Right cardiac atrium (tissue), 5 donors: ENCODE results near the gene SQSTM1. TPM values are rescaled to one million over a fixed set of nuclear protein-coding genes. Genes with fewer than 3 reads are reported as not detected.
"Not testable (repeated sequence)": the region's sequence is repeated elsewhere in the genome, so short reads cannot be mapped to it uniquely, and the experiment has no call there.

Experiments
- ATAC-seq, 2 donors: fragments of 200-7000 bp; cut with Tn5 transposase; one replicate each; pipeline versions ENCODE4 v1.8.0 to v1.9.1; 2020; ENCODE audit warnings: moderate library complexity in 2 of 2, mild to moderate bottlenecking in 1 of 2
- DNase-seq, 3 donors: peaks; one replicate each; pipeline ENCODE4 v3.0.0-alpha.2; 2020
- H3K27ac ChIP-seq: one replicate; pipeline ENCODE4 v1.5.1; 2013; ENCODE audit warnings: mild to moderate bottlenecking, low read length, control low read depth, moderate library complexity
- H3K27me3 ChIP-seq: one replicate; pipeline ENCODE4 v1.6.1; 2013; ENCODE audit not compliant: control insufficient read depth, insufficient read depth
- H3K4me1 ChIP-seq: one replicate; pipeline ENCODE4 v1.6.1; 2013; ENCODE audit warnings: low read length; ENCODE audit not compliant: control insufficient read depth, insufficient read depth
- H3K4me3 ChIP-seq: one replicate; pipeline ENCODE4 v1.5.1; 2013; ENCODE audit warnings: low read length, control low read depth
- H3K9me3 ChIP-seq: one replicate; pipeline ENCODE4 v1.6.1; 2013; ENCODE audit warnings: low read length; ENCODE audit not compliant: control insufficient read depth
- WGBS: extraction: QIAGEN DNeasy Blood & Tissue Kit; methylation state at CpG from one replicate; pipeline ENCODE4 v1.1.7; 2013; 5-methylcytosine and 5-hydroxymethylcytosine counted together
- intact Hi-C, 4 donors: fragments of 100-400 bp; cut with DNase I; formaldehyde crosslinking; loops; one replicate each; pipeline versions ENCODE4 v1.11.0 to v1.14.0; 2022 to 2023
- polyA plus RNA-seq: library from polyadenylated mRNA; stranded (reverse); fragments of 200-250 nt; gene quantifications from one replicate; pipeline ENCODE4 v1.2.3, GENCODE V29; 2013
- total RNA-seq, 4 donors: library from RNA; stranded (reverse); fragmentation: NEBNext Ultra II Directional; extraction: Animal tissue kit (Norgen Biotek cat#: 25700); gene quantifications; one replicate each; pipeline ENCODE4 v1.2.1, GENCODE V29; 2021
- donor health status: healthy with polysubstance abuse.
- donor health status: DM: no; HTN: yes; CAD: no.
- donor health status: DM: no; HTN: no; CAD: no.
- donor health status: DM: no; HTN: yes; CAD: no; lungs with severe emphysema.
- donor health status: DM: yes; HTN: yes; CAD: no.

The SQSTM1 gene
- total and polyA plus RNA-seq, 5 donors = 257 to 406 (median 349) TPM

- WGBS = 85% methylated on average over 7 of the region's 7 CpGs
- peak in 1 of 3 donors; percentile 6 for DNase-seq
- intact Hi-C loops = no loop called here
- H3K27ac ChIP-seq = no peak overlapping the region
- H3K9me3 ChIP-seq = no peaks in the 10 kb centered on the region
- H3K27me3 ChIP-seq = no peaks in the 10 kb centered on the region
- H3K4me3 ChIP-seq = no peak overlapping the region
- H3K4me1 ChIP-seq = peaks cover 2% of the 10 kb centered on the region
- no peak for ATAC-seq
These were observed 9.2 kb downstream of the SQSTM1 start for GRCh38 chr5:179829732-179830435.

DNA sequence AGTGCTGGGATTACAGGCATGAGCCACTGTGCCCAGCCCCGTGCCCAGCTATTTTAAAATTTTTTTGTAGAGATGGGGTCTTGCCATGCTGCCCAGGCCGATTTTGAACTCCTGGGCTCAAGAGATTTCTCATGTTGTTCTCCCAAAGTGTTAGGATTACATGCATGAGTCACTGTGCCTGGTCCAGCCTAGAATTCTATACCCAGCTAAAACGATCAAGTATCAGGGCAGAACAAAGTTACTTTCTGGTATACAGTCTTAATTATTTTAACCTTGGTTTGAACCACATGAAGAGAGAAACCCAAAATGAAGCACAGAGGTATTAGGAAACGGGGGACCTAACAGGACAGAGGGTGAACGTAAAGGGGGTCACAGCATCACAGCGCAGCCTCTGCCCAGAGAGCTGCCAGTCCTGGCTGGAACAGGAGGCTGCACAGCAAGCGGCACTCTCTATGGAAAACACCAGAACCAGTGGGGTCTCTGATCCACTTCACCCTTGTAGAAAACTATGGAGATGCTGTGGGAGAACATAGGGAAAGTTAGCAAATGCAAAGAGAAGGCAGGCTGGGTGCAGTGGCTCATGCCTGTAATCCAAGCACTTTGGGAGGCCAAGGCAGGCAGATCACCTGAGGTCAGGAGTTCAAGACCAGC is 10.2 kb downstream of the SQSTM1 start:
- H3K27me3 ChIP-seq = no peaks in the 10 kb centered on the region
- no peak overlapping the region for H3K4me3 ChIP-seq
- DNase-seq = peak in 1 of 3 donors; percentile 18
- ATAC-seq = no peak
- no peaks in the 10 kb centered on the region for H3K9me3 ChIP-seq
- no peak overlapping the region for H3K27ac ChIP-seq
- peaks cover 2% of the 10 kb centered on the region for H3K4me1 ChIP-seq
- WGBS = 96% methylated on average over 7 of the region's 7 CpGs
- intact Hi-C loops = no loop called here

- H3K27ac ChIP-seq = no peak overlapping the region
- H3K4me1 ChIP-seq = peaks cover 2% of the 10 kb centered on the region
- no peak overlapping the region for H3K4me3 ChIP-seq
- H3K27me3 ChIP-seq = no peaks in the 10 kb centered on the region
- WGBS = 94% methylated on average over 20 of the region's 20 CpGs
- peak; percentile 4 to 5 for ATAC-seq
- DNase-seq = peak in 1 of 3 donors; percentile 20
- no peaks in the 10 kb centered on the region for H3K9me3 ChIP-seq
- intact Hi-C loops = no loop called here
These were observed 11.5 kb downstream of the SQSTM1 start for GRCh38 chr5:179832039-179832745.

DNA sequence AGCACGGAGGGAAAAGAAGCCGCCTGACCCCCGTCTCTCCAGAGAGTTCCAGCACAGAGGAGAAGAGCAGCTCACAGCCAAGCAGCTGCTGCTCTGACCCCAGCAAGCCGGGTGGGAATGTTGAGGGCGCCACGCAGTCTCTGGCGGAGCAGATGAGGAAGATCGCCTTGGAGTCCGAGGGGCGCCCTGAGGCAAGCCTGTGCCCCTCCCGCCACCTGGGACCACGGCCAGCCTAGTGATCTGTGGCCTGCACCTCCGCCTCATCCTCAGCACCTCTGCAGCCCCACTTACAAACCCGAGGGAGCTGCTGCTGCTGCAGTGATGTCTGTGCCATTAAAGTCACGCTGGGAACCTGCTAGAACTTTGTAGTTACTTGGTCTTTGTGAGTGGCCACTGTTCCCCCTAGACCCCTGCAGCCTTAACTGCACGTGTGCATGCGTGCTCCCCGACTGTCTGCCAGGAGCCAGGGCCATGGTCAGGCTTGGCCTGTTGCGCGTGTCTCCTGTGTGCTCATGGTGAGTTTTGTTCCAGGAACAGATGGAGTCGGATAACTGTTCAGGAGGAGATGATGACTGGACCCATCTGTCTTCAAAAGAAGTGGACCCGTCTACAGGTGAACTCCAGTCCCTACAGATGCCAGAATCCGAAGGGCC is 12.5 kb downstream of the SQSTM1 start:
- Histone ChIP-seq H3K4me3 (no peak overlapping the region), H3K4me1 (peaks cover 2% of the 10 kb centered on the region), H3K27ac (no peak overlapping the region), H3K9me3 (no peaks in the 10 kb centered on the region), H3K27me3 (no peaks in the 10 kb centered on the region)
- WGBS = 88% methylated on average over 23 of the region's 23 CpGs
- intact Hi-C loops = no loop called here
- ATAC-seq = no peak
- peak in 1 of 3 donors; percentile 42 for DNase-seq

- DNase-seq (peak in 1 of 3 donors; percentile 7), ATAC-seq (no peak)
- 98% methylated on average over 3 of the region's 3 CpGs for WGBS
- H3K27ac ChIP-seq = no peak overlapping the region
- H3K9me3 ChIP-seq = no peaks in the 10 kb centered on the region
- intact Hi-C loops = no loop called here
- peaks cover 2% of the 10 kb centered on the region for H3K4me1 ChIP-seq
- no peak overlapping the region for H3K4me3 ChIP-seq
- no peaks in the 10 kb centered on the region for H3K27me3 ChIP-seq
These were observed 13.0 kb downstream of the SQSTM1 start for GRCh38 chr5:179833709-179834070.

DNA sequence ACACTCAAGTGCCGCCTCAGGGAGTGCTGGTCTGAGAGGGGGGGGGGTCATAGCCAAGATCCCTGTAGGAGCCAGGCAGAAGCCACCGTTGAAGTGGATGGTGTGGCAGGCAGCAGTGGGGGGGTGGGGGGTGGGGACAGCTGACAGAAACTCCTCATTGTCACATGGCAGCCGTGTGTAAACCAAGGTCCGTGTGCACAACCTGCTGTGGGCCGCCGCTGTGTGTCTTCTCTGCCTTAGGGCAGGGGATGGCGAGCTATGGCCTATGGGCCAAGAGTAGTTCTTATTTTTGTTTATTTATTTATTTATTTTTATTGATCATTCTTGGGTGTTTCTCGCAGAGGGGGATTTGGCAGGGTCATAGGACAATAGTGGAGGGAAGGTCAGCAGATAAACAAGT is 13.4 kb downstream of the SQSTM1 start:
- intact Hi-C loops = no loop called here
- DNase-seq = peak in 1 of 3 donors; percentile 22
- no peak overlapping the region for H3K27ac ChIP-seq
- no peak for ATAC-seq
- no peaks in the 10 kb centered on the region for H3K9me3 ChIP-seq
- WGBS = 87% methylated on average over 8 of the region's 8 CpGs
- H3K4me3 ChIP-seq = no peak overlapping the region
- H3K4me1 ChIP-seq = peaks cover 2% of the 10 kb centered on the region
- no peaks in the 10 kb centered on the region for H3K27me3 ChIP-seq

DNA sequence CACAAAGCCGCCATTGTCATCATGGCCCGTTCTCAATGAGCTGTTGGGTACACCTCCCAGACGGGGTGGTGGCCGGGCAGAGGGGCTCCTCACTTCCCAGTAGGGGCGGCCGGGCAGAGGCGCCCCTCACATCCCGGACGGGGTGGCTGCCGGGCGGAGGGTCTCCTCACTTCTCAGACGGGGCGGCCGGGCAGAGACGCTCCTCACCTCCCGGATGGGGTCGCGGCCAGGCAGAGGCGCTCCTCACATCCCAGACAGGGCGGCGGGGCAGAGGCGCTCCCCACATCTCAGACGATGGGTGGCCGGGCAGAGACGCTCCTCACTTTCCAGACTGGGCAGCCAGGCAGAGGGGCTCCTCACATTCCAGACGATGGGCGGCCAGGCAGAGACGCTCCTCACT is 14.2 kb downstream of the SQSTM1 start:
- H3K4me1 ChIP-seq, H3K4me3 ChIP-seq, ATAC-seq, H3K9me3 ChIP-seq, intact Hi-C loops, H3K27me3 ChIP-seq, H3K27ac ChIP-seq: not testable (repeated sequence)
- peak in 1 of 3 donors; percentile 37 for DNase-seq
- WGBS = 94% methylated on average over 22 of the region's 28 CpGs

DNA sequence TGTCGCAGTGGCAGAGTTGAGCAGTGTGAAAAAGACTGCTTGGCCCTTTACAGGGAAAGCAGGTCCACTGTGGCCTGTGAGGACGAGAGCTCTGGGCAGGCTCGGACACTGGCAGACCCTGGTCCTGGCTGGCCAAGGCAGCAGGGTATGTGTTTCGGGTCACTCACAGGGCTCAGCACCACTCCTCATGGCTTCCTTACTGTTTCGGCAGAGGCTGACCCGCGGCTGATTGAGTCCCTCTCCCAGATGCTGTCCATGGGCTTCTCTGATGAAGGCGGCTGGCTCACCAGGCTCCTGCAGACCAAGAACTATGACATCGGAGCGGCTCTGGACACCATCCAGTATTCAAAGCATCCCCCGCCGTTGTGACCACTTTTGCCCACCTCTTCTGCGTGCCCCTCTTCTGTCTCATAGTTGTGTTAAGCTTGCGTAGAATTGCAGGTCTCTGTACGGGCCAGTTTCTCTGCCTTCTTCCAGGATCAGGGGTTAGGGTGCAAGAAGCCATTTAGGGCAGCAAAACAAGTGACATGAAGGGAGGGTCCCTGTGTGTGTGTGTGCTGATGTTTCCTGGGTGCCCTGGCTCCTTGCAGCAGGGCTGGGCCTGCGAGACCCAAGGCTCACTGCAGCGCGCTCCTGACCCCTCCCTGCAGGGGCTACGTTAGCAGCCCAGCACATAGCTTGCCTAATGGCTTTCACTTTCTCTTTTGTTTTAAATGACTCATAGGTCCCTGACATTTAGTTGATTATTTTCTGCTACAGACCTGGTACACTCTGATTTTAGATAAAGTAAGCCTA is 15.7 kb downstream of the SQSTM1 start:
- no peak overlapping the region for H3K27ac ChIP-seq
- no peaks in the 10 kb centered on the region for H3K9me3 ChIP-seq
- H3K4me3 ChIP-seq = no peak overlapping the region
- intact Hi-C loops = no loop called here
- WGBS = 82% methylated on average over 19 of the region's 19 CpGs
- no peak for DNase-seq
- no peaks in the 10 kb centered on the region for H3K4me1 ChIP-seq
- peak; percentile 27 to 44 for ATAC-seq
- no peaks in the 10 kb centered on the region for H3K27me3 ChIP-seq

GRCh38 chr5:179837076-179838011 is 16.6 kb downstream of the SQSTM1 start:
- ATAC-seq (peak; percentile 7 to 17), DNase-seq (no peak)
- Histone ChIP-seq H3K27ac (no peak overlapping the region), H3K9me3 (no peaks in the 10 kb centered on the region), H3K4me1 (no peaks in the 10 kb centered on the region), H3K4me3 (no peak overlapping the region), H3K27me3 (no peaks in the 10 kb centered on the region)
- intact Hi-C loops = no loop called here
- 83% methylated on average over 15 of the region's 15 CpGs for WGBS
